ENCODE results near the gene SF1. TPM values are rescaled to one million over a fixed set of nuclear protein-coding genes. Genes with fewer than 3 reads are reported as not detected.
A peak's percentile ranks its signal among the peaks of the same experiment; 100 is the strongest.

Gene SF1
- total RNA-seq, 3 donors from 2014 or later (not counting 1 experiment from before 2014, with no cell fraction given), result 841 to 864 (median 845) TPM

DNA sequence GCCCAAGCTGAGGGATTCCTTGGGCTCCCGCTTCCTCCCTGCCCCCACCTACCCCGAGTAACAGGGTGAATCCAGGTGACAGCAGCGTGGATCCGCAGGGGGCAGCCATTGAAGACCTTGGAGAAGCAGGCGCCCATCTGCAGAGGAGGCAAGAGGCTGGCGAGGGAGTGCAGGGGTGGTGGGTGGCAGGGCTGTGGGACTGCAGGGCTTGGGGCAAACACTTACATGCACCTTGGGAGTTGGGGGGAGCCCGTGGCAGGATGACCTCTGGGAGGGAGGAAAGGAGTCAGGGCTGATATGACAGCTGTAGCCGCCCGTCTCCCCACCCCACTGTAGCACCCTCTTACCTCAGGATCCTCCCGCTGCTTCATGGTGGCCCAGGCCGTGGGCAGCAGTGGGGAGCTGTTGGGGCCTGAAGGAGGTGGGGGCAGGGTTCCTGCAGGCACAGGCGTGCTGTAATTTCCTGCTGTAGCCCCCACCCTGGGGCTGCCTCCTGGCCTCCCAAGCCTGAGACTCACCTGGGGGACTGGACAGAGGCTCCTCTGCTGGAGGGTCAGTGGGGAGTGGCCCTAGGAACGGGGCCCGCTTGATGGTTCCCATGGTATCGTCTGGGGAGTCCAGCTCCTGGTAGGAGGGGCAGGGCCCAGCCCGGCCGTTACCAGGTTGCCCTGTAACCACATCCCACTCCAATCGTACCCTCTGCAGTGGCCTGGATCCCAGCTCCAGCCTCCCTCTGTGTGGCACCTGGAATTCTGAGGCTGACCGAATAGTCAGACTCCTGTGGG, 18.6 kb upstream of the SF1 start:
- TF ChIP-seq, protein P1, sequence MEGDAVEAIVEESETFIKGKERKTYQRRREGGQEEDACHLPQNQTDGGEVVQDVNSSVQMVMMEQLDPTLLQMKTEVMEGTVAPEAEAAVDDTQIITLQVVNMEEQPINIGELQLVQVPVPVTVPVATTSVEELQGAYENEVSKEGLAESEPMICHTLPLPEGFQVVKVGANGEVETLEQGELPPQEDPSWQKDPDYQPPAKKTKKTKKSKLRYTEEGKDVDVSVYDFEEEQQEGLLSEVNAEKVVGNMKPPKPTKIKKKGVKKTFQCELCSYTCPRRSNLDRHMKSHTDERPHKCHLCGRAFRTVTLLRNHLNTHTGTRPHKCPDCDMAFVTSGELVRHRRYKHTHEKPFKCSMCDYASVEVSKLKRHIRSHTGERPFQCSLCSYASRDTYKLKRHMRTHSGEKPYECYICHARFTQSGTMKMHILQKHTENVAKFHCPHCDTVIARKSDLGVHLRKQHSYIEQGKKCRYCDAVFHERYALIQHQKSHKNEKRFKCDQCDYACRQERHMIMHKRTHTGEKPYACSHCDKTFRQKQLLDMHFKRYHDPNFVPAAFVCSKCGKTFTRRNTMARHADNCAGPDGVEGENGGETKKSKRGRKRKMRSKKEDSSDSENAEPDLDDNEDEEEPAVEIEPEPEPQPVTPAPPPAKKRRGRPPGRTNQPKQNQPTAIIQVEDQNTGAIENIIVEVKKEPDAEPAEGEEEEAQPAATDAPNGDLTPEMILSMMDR (IDR thresholded peaks at IDR 0.05), result no peak
- Mint-ChIP-seq H3K36me3 (no peaks in the 10 kb centered on the region), H3K4me1 (peaks cover 10 to 11% of the 10 kb centered on the region in 2 donors), H3K27me3 (ENCODE audit: low read depth in 2 of 2) (no peaks in the 10 kb centered on the region), H3K27ac (no peak overlapping the region), H3K4me3 (no peak overlapping the region), H3K9me3 (no peaks in the 10 kb centered on the region)
- Histone ChIP-seq H3K27me3 (ENCODE audit: control insufficient read depth, insufficient read depth, low read length) (no peaks in the 10 kb centered on the region), H3K4me1 (ENCODE audit: control insufficient read depth, insufficient read depth, low read length) (peaks cover 22% of the 10 kb centered on the region), H3K27ac (ENCODE audit: low read length) (no peak overlapping the region), H3K36me3 (ENCODE audit: control insufficient read depth, insufficient read depth, low read length) (peaks cover 22% of the 10 kb centered on the region), H3K9me3 (ENCODE audit: control insufficient read depth, insufficient read depth, low read length) (no peaks in the 10 kb centered on the region), H3K4me3 (ENCODE audit: low read length) (no peak overlapping the region)
- DNase-seq (no peak), ATAC-seq (no peak)
- WGBS (ENCODE audit: insufficient coverage), result 84% methylated on average over 16 of the region's 19 CpGs
- intact Hi-C loops (cut with micrococcal nuclease), result no loop called here

DNA sequence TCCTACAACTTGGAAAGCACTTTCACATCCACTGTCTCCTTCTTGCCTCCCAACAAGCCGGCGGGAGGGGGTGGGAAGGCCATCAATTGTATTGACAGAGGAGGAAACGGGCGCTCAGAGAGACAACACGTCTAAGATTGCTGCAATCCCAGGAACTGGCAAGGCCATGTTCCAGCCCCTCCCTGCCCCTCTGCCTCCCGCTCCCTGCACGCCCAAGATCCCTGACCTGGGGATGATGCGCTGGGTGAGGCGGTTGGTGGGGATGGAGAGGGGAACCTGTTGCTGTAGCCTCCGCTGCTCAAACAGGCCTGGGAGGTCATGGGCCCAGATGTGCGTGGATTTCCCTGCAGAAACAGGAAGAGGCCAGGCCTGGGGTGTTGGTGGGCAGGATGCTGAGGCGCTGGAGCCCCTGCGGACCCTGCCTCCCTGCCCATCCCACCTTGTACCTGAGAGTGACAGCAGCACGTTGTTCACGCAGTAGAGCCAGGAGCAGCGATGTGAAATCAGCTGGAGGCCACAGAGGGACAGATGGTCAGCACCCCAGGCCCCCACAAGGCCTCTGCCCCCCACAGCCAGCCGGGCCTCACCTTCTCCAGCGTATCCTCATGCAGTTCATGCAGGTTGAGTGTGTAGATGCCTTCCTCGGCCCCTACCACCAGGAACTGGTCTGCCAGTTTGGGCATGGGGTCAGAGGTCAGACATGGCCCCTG, 17.9 kb upstream of the SF1 start:
- Histone ChIP-seq H3K36me3 (ENCODE audit: control insufficient read depth, insufficient read depth, low read length) (peaks cover 22% of the 10 kb centered on the region), H3K9me3 (ENCODE audit: control insufficient read depth, insufficient read depth, low read length) (no peaks in the 10 kb centered on the region), H3K4me1 (ENCODE audit: control insufficient read depth, insufficient read depth, low read length) (peaks cover 14% of the 10 kb centered on the region), H3K4me3 (ENCODE audit: low read length) (no peak overlapping the region), H3K27ac (ENCODE audit: low read length) (no peak overlapping the region), H3K27me3 (ENCODE audit: control insufficient read depth, insufficient read depth, low read length) (no peaks in the 10 kb centered on the region)
- Mint-ChIP-seq H3K9me3 (no peaks in the 10 kb centered on the region), H3K27me3 (ENCODE audit: low read depth in 2 of 2) (no peaks in the 10 kb centered on the region), H3K4me1 (peaks cover 10% of the 10 kb centered on the region in 2 donors), H3K27ac (no peak overlapping the region), H3K36me3 (no peaks in the 10 kb centered on the region), H3K4me3 (no peak overlapping the region)
- intact Hi-C loops (cut with micrococcal nuclease), result no loop called here
- no peak for ATAC-seq
- WGBS (ENCODE audit: insufficient coverage), result 73% methylated on average over 17 of the region's 19 CpGs
- no peak for DNase-seq
- TF ChIP-seq, protein P1 (IDR thresholded peaks at IDR 0.05), result no peak

- 97% methylated on average over 10 of the region's 10 CpGs for WGBS (ENCODE audit: insufficient coverage)
- Mint-ChIP-seq H3K4me1 (peaks cover 6 to 10% of the 10 kb centered on the region in 2 donors), H3K27me3 (ENCODE audit: low read depth in 2 of 2) (no peaks in the 10 kb centered on the region), H3K27ac (peak overlapping the region in 1 of 2 donors; percentile 31), H3K4me3 (no peak overlapping the region), H3K9me3 (no peaks in the 10 kb centered on the region), H3K36me3 (no peaks in the 10 kb centered on the region)
- DNase-seq (no peak), ATAC-seq (no peak)
- Histone ChIP-seq H3K36me3 (ENCODE audit: control insufficient read depth, insufficient read depth, low read length) (peaks cover 28% of the 10 kb centered on the region), H3K9me3 (ENCODE audit: control insufficient read depth, insufficient read depth, low read length) (no peaks in the 10 kb centered on the region), H3K27ac (ENCODE audit: low read length) (no peak overlapping the region), H3K27me3 (ENCODE audit: control insufficient read depth, insufficient read depth, low read length) (no peaks in the 10 kb centered on the region), H3K4me3 (ENCODE audit: low read length) (no peak overlapping the region), H3K4me1 (ENCODE audit: control insufficient read depth, insufficient read depth, low read length) (no peaks in the 10 kb centered on the region)
- TF ChIP-seq, protein P1 (IDR thresholded peaks at IDR 0.05), result no peak
- intact Hi-C loops (cut with micrococcal nuclease), result no loop called here
These were observed 16.2 kb upstream of the SF1 start for GRCh38 chr11:64794526-64794925.
